Activated naive CD4-positive, alpha-beta T cell treated with anti-CD3 and anti-CD28 coated beads for 36 hours (primary cell): Measurements from ENCODE around the gene EIF4A3. TPM values are rescaled to one million over a fixed set of nuclear protein-coding genes. Genes with fewer than 3 reads are reported as not detected.

ENCODE experiments used
- CTCF ChIA-PET: fragments of 350-600 bp; sonication (Branson Sonifier 250); formaldehyde crosslinking; loops from one replicate; lab custom pipeline; 2021; ENCODE audit warnings: antibody characterized with exemption; lab: Charles Lee
- DNase-seq: peaks from one replicate; pipeline ENCODE4 v3.0.0-alpha.2; 2020
- H3K27ac Mint-ChIP-seq: one replicate; pipeline ENCODE4 v1.8.0; 2021; ENCODE audit warnings: mild to moderate bottlenecking, mixed read lengths
- H3K27me3 Mint-ChIP-seq: one replicate; pipeline ENCODE4 v1.8.0; 2021; ENCODE audit warnings: low read depth, mixed read lengths
- H3K36me3 Mint-ChIP-seq: one replicate; pipeline ENCODE4 v1.8.0; 2021; ENCODE audit warnings: low read depth, mixed read lengths
- H3K4me1 Mint-ChIP-seq: one replicate; pipeline ENCODE4 v1.8.0; 2021; ENCODE audit warnings: low read depth, mixed read lengths
- H3K4me3 Mint-ChIP-seq: one replicate; pipeline ENCODE4 v1.8.0; 2021; ENCODE audit warnings: mild to moderate bottlenecking, moderate library complexity, mixed read lengths
- H3K9me3 Mint-ChIP-seq: one replicate; pipeline ENCODE4 v1.8.0; 2021; ENCODE audit warnings: mixed read lengths
- intact Hi-C: fragments of 100-400 bp; cut with micrococcal nuclease; formaldehyde crosslinking; loops from one replicate; pipeline ENCODE4 v1.15.1; 2023
- total RNA-seq, 2 experiments: library from RNA; stranded (reverse); gene quantifications; one replicate each; pipeline ENCODE4 v1.2.3, GENCODE V29; 2021

EIF4A3 gene
- total RNA-seq, 2 experiments from 2014 or later, result 92.1 to 97.7 TPM

GRCh38 chr17:80101011-80101945, 45.6 kb downstream of the EIF4A3 start, which contains the start of gene GAA:
Gene GAA (plus strand): TSS chr17:80101581. CDS start chr17:80104587, 3,006 bp downstream.
- Mint-ChIP-seq H3K27ac (peak within 1 kb of the TSS; percentile 59), H3K4me1 (peaks cover 28% of the 10 kb centered on the region), H3K9me3 (no peaks in the 10 kb centered on the region), H3K27me3 (no peaks in the 10 kb centered on the region), H3K36me3 (no peaks in the 10 kb centered on the region), H3K4me3 (peak within 1 kb of the TSS; percentile 92)
- peak; percentile 84 for DNase-seq
- intact Hi-C loops, result loop anchor here (1.0 to 5.0 kb wide), 4 partner anchors 46 to 1136 kb away; partner anchors contain the start of genes EIF4A3, NDUFAF8 and TEPSIN
- CTCF ChIA-PET, result interaction anchor here (0.6 to 1.6 kb wide), 26 partner anchors 9 to 997 kb away, joined by 3 to 11 read pairs (median 4); no protein-coding TSS in a partner anchor

GRCh38 chr17:80100035-80100323, 46.9 kb downstream of the EIF4A3 start:
- no peak overlapping the region for H3K27ac Mint-ChIP-seq

GRCh38 chr17:80099291-80100034, 47.5 kb downstream of the EIF4A3 start:
- no peak overlapping the region for H3K4me3 Mint-ChIP-seq
- no peak overlapping the region for H3K27ac Mint-ChIP-seq
- H3K36me3 Mint-ChIP-seq, result no peaks in the 10 kb centered on the region
- peaks cover 28% of the 10 kb centered on the region for H3K4me1 Mint-ChIP-seq
- intact Hi-C loops, result loop anchor here (2.0 to 5.0 kb wide), 3 partner anchors 92 to 1138 kb away; partner anchors contain the start of genes NDUFAF8 and TEPSIN
- no peaks in the 10 kb centered on the region for H3K9me3 Mint-ChIP-seq
- H3K27me3 Mint-ChIP-seq, result no peaks in the 10 kb centered on the region
- CTCF ChIA-PET, result interaction anchor here (0.6 to 1.0 kb wide), 2 partner anchors 16 to 94 kb away, joined by 3 read pairs; no protein-coding TSS in a partner anchor
- DNase-seq, result no peak

More at GRCh38 chr17:80100035-80100323, 46.9 kb downstream of the EIF4A3 start:
- intact Hi-C loops, result loop anchor here (2.0 to 5.0 kb wide), 3 partner anchors 93 to 1137 kb away; partner anchors contain the start of genes NDUFAF8 and TEPSIN
- Mint-ChIP-seq H3K4me1 (peaks cover 28% of the 10 kb centered on the region), H3K27me3 (no peaks in the 10 kb centered on the region), H3K4me3 (no peak overlapping the region), H3K36me3 (no peaks in the 10 kb centered on the region), H3K9me3 (no peaks in the 10 kb centered on the region)
- CTCF ChIA-PET, result interaction anchor here (0.6 to 1.0 kb wide), 2 partner anchors 16 to 95 kb away, joined by 3 read pairs; no protein-coding TSS in a partner anchor
- DNase-seq, result no peak

- no peak overlapping the region for H3K27ac Mint-ChIP-seq
- H3K36me3 Mint-ChIP-seq, result no peaks in the 10 kb centered on the region
- no peaks in the 10 kb centered on the region for H3K27me3 Mint-ChIP-seq
- H3K4me3 Mint-ChIP-seq, result no peak overlapping the region
- CTCF ChIA-PET, result no interaction called here
- peaks cover 24% of the 10 kb centered on the region for H3K4me1 Mint-ChIP-seq
- intact Hi-C loops, result no loop called here
- no peaks in the 10 kb centered on the region for H3K9me3 Mint-ChIP-seq
- no peak for DNase-seq
Observed at GRCh38 chr17:80097844-80098691, 48.9 kb downstream of the EIF4A3 start.

- Mint-ChIP-seq H3K27ac (no peak overlapping the region), H3K9me3 (no peaks in the 10 kb centered on the region), H3K4me3 (no peak overlapping the region), H3K36me3 (no peaks in the 10 kb centered on the region), H3K27me3 (no peaks in the 10 kb centered on the region), H3K4me1 (peaks cover 17% of the 10 kb centered on the region)
- CTCF ChIA-PET, result no interaction called here
- intact Hi-C loops, result no loop called here
- DNase-seq, result no peak
Observed at GRCh38 chr17:80097127-80097621, 49.8 kb downstream of the EIF4A3 start.

GRCh38 chr17:80096561-80097021, 50.3 kb downstream of the EIF4A3 start:
- Mint-ChIP-seq H3K27me3 (no peaks in the 10 kb centered on the region), H3K9me3 (no peaks in the 10 kb centered on the region), H3K4me1 (peaks cover 14% of the 10 kb centered on the region), H3K27ac (no peak overlapping the region), H3K36me3 (no peaks in the 10 kb centered on the region), H3K4me3 (no peak overlapping the region)
- no peak for DNase-seq
- intact Hi-C loops, result no loop called here
- CTCF ChIA-PET, result no interaction called here

- no peaks in the 10 kb centered on the region for H3K9me3 Mint-ChIP-seq
Observed at GRCh38 chr17:80095844-80096475, 51.0 kb downstream of the EIF4A3 start.

GRCh38 chr17:80095038-80095843, 51.7 kb downstream of the EIF4A3 start:
- CTCF ChIA-PET, result no interaction called here
- Mint-ChIP-seq H3K36me3 (no peaks in the 10 kb centered on the region), H3K27me3 (no peaks in the 10 kb centered on the region), H3K27ac (no peak overlapping the region), H3K9me3 (no peaks in the 10 kb centered on the region), H3K4me3 (no peak overlapping the region), H3K4me1 (peaks cover 8% of the 10 kb centered on the region)
- intact Hi-C loops, result no loop called here
- no peak for DNase-seq

More at GRCh38 chr17:80095844-80096475, 51.0 kb downstream of the EIF4A3 start:
- no peak overlapping the region for H3K27ac Mint-ChIP-seq
- no peak overlapping the region for H3K4me3 Mint-ChIP-seq
- no peaks in the 10 kb centered on the region for H3K36me3 Mint-ChIP-seq
- no peak for DNase-seq
- H3K4me1 Mint-ChIP-seq, result peaks cover 14% of the 10 kb centered on the region
- H3K27me3 Mint-ChIP-seq, result no peaks in the 10 kb centered on the region
- CTCF ChIA-PET, result no interaction called here
- intact Hi-C loops, result no loop called here

- Mint-ChIP-seq H3K27ac (no peak overlapping the region), H3K36me3 (no peaks in the 10 kb centered on the region)
- intact Hi-C loops, result no loop called here
Observed at GRCh38 chr17:80092959-80093358, 54.0 kb downstream of the EIF4A3 start.

GRCh38 chr17:80091376-80091775, 55.6 kb downstream of the EIF4A3 start:
- CTCF ChIA-PET, result interaction anchor here (1.5 to 1.9 kb wide), 2 partner anchors 9 to 10 kb away, joined by 6 to 9 read pairs; partner anchors contain the start of gene GAA
- intact Hi-C loops, result no loop called here
- no peak for DNase-seq
- Mint-ChIP-seq H3K4me3 (no peak overlapping the region), H3K27me3 (no peaks in the 10 kb centered on the region), H3K36me3 (no peaks in the 10 kb centered on the region), H3K27ac (no peak overlapping the region), H3K4me1 (no peaks in the 10 kb centered on the region), H3K9me3 (no peaks in the 10 kb centered on the region)

More at GRCh38 chr17:80092959-80093358, 54.0 kb downstream of the EIF4A3 start:
- no peak for DNase-seq
- Mint-ChIP-seq H3K4me1 (no peaks in the 10 kb centered on the region), H3K27me3 (no peaks in the 10 kb centered on the region), H3K9me3 (no peaks in the 10 kb centered on the region), H3K4me3 (no peak overlapping the region)
- CTCF ChIA-PET, result interaction anchor here (0.6 to 1.9 kb wide), 4 partner anchors 9 to 482 kb away, joined by 3 to 9 read pairs (median 4); partner anchors contain the start of gene GAA
